Retinal pigment epithelial cell (primary cell): ENCODE measurements around the gene MFSD6.
"Not testable (repeated sequence)": the region's sequence is repeated elsewhere in the genome, so short reads cannot be mapped to it uniquely, and the experiment has no call there.

Experiments
- DNase-seq: peaks from one replicate; pipeline ENCODE4 v3.0.0-alpha.2; 2010; ENCODE audit warnings: low read depth
- H3K4me3 ChIP-seq: 2 replicates; pipeline ENCODE4 v1.5.1; 2011; ENCODE audit warnings: mild to moderate bottlenecking, low read length, control low read depth, moderate library complexity
- TF ChIP-seq, protein P1 (sequence below): conservative IDR thresholded peaks from 2 replicates; pipeline ENCODE4 v1.5.1; 2011; ENCODE audit warnings: low read depth, low read length, control low read depth, inconsistent platforms

MFSD6 gene

DNA sequence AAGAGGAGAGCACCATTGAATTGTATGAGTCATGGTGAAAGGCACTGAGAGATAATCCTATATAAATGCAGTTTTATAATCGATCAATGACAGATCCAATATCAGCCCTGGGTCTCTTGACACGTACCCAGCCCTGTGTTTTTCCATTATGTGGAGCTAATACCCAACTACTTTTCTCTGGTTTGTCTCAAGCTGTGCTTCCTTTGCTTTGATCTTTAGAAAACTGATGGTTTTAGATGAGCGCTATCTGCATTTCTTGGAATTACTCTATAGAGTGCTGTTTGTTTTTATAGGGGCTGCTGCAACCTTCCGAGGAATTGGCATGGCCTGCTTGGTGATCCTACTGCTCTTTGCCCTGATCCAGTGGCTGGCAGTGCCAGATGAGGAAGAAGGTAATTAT lies 81.3 kb downstream of the MFSD6 start:
- TF ChIP-seq, protein P1, sequence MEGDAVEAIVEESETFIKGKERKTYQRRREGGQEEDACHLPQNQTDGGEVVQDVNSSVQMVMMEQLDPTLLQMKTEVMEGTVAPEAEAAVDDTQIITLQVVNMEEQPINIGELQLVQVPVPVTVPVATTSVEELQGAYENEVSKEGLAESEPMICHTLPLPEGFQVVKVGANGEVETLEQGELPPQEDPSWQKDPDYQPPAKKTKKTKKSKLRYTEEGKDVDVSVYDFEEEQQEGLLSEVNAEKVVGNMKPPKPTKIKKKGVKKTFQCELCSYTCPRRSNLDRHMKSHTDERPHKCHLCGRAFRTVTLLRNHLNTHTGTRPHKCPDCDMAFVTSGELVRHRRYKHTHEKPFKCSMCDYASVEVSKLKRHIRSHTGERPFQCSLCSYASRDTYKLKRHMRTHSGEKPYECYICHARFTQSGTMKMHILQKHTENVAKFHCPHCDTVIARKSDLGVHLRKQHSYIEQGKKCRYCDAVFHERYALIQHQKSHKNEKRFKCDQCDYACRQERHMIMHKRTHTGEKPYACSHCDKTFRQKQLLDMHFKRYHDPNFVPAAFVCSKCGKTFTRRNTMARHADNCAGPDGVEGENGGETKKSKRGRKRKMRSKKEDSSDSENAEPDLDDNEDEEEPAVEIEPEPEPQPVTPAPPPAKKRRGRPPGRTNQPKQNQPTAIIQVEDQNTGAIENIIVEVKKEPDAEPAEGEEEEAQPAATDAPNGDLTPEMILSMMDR = no peak
- no peak overlapping the region for H3K4me3 ChIP-seq
- no peak for DNase-seq

DNA sequence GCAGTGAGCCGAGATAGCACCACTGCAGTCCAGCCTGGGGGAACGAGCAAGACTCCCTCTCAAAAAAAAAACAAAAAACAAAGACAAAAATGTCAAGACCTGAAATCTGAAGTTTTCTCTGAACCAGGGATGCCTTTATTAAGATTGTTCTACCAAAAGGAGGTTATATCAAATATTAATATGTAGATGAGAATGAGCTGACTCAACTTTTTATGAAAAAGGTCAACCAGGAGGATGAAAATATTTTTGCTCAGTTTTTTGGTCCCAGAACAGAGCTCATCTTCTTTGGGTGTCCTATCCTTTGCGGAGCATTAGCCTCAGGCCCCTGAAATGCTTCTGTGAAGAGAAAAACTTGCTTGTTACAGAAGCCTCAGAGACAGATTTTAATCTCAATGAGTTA lies 82.3 kb downstream of the MFSD6 start:
- no peak for DNase-seq
- no peak overlapping the region for H3K4me3 ChIP-seq
- TF ChIP-seq, protein P1 = no peak

DNA sequence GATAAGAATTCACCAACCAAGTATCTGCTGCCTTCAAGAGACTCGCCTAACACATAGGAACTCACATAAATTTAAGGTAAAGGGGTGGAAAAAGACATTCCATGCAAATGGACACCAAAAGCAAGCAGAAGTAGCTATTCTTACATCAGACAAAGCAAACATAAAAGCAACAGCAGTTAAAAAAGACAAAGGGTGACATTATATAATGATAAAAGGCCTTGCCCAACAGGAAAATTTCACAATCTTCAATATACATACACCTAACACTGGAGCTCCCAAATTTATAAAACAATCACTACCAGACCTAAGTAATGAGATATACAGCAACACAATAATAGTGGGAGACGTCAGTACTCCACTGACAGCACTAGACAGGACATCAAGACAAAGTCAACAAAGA lies 84.9 kb downstream of the MFSD6 start:
- TF ChIP-seq, protein P1 = no peak
- no peak for DNase-seq
- no peak overlapping the region for H3K4me3 ChIP-seq

DNA sequence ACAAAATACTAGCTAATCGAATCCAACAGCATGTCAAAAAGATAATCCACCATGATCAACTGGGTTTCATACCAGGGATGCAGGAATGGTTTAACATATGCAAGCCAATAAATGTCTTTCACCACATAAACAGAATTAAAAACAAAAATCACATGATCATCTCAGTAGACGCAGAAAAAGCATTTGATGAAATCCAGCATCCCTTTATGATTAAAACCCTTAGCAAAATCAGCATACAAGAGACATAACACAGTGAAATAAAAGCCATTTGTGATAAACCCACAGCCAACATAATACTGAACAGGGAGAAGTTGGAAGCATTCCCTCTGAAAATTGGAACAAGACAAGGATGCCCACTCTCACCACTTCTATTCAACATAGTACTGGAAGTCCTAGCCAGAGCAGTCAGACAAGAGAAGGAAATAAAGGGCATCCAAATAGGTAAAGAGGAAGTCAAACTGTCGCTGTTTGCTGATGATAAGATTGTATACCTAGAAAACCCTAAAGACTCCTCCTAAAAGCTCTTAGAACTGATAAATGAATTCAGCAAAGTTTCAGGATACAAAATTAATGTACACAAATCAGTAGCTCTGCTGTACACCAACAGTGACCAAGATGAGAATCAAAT lies 86.6 kb downstream of the MFSD6 start:
- DNase-seq, H3K4me3 ChIP-seq: not testable (repeated sequence)

DNA sequence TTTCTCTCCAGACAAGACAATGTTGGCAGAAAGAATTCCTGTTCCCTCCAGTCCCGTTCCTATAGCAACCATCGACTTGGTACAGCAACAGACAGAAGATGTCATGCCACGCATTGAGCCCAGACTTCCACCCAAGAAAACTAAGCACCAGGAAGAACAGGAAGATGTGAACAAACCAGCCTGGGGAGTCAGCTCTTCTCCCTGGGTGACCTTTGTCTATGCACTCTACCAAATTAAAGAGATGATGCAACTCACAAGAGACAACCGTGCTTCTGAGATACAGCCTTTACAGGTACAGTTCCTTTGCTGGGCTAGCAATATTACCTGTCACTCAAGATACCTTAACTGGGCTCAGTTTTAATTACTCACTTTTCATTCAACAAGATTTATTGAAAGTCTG lies 89.3 kb downstream of the MFSD6 start:
- TF ChIP-seq, protein P1 = no peak
- no peak overlapping the region for H3K4me3 ChIP-seq
- DNase-seq = no peak

DNA sequence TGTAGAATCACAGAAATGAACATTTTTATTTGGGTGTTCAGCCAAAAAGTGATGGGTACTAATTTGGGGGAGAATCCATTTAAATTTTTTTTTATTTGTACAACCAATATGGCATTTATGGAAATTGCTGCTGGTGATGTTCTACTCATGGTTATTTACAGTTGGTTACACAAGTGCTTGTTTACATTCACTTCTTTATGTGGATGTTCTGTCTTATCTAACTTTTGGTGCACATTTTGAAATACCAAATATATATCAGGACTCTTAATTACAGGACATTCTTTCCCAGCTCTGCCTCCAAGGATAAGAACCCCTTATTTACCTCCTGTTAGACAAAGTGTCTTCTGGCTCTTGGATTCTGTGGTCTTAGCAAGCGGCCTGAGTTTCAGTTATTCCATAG lies 91.1 kb downstream of the MFSD6 start:
- TF ChIP-seq, protein P1 = no peak
- DNase-seq = no peak
- H3K4me3 ChIP-seq = no peak overlapping the region

DNA sequence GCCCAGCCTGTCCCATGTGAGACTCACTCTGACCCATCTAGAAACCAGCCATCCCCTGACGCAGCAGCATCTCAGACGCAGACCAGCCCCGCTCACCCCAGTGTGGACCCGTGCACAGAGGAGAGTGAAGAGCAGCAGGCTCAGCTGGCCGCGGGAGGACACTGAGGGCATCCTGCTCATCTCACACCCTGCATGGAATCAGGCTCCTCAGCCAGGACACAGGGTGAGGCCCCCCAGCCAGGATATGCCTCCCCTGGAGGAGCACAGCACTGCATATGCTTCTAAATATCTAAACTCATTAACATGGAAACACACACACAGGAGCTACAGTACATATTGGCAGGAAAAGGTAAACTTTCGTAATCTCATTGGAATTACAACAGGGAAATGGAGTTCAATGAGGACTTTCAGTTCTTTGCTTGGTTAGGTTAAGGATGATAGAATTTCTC lies 91.9 kb downstream of the MFSD6 start:
- no peak for DNase-seq
- TF ChIP-seq, protein P1 = no peak

DNA sequence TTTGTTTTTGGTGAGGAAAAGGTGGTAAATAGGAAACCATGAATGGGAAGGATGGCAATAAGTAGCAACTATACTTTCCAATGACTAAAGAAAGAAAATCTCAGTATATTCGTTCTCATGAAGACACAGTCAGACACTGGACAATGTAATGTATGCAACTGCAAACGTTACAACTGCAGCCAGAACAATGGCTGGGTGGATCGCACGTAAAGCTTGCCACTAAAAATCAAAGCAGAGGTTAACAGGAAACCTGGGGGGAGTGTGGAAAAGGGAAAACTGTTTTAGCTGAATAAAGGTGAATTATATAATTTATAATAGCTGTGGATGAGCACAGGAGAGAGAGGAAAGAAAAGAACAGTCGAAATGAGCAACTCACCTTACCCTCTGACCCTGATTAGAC lies 93.1 kb downstream of the MFSD6 start:
- no peak for DNase-seq
- no peak overlapping the region for H3K4me3 ChIP-seq
- TF ChIP-seq, protein P1 = no peak

More for the DNA sequence above, 91.9 kb downstream of the MFSD6 start:
- H3K4me3 ChIP-seq = no peak overlapping the region
